Measurements from ENCODE around the gene KIAA1191.

KIAA1191 gene

GRCh38 chr5:176365351-176366231, 4.0 kb upstream of the KIAA1191 start, which contains the start of gene ARL10:
Gene ARL10, plus strand, starts transcription at chr5:176365487. Its CDS starts 77 bp downstream, at chr5:176365564.
- Mint-ChIP-seq H3K9me3 (no peaks in the 10 kb centered on the region), H3K36me3 (ENCODE audit: low read depth) (peaks cover 31% of the 10 kb centered on the region), H3K4me1 (peaks cover 12% of the 10 kb centered on the region), H3K27me3 (ENCODE audit: low read depth) (peaks cover 22% of the 10 kb centered on the region), H3K4me3 (peak within 1 kb of the TSS; percentile 76 to 89 (median 87)), H3K27ac (peak within 1 kb of the TSS in 1 of 3 experiments; percentile 51)
- no peak for TF ChIP-seq CTCF (IDR thresholded peaks at IDR 0.05; ENCODE audit: unreplicated experiment in 3 of 3)

- Mint-ChIP-seq H3K4me3 (peak overlapping the region; percentile 76 to 81 (median 79)), H3K27me3 (ENCODE audit: low read depth) (peaks cover 22% of the 10 kb centered on the region), H3K4me1 (peaks cover 13% of the 10 kb centered on the region), H3K36me3 (ENCODE audit: low read depth) (peaks cover 24% of the 10 kb centered on the region), H3K9me3 (no peaks in the 10 kb centered on the region), H3K27ac (peak overlapping the region in 1 of 3 experiments; percentile 51)
- TF ChIP-seq CTCF (IDR thresholded peaks at IDR 0.05; ENCODE audit: unreplicated experiment in 3 of 3): no peak
Observed at GRCh38 chr5:176364765-176365350, 3.3 kb upstream of the KIAA1191 start.

- Mint-ChIP-seq H3K27me3 (ENCODE audit: low read depth) (peaks cover 22% of the 10 kb centered on the region), H3K36me3 (ENCODE audit: low read depth) (peaks cover 17% of the 10 kb centered on the region), H3K9me3 (no peaks in the 10 kb centered on the region), H3K4me1 (peaks cover 15% of the 10 kb centered on the region), H3K4me3 (peak overlapping the region; percentile 98 to 99 (median 98)), H3K27ac (peak overlapping the region in 1 of 3 experiments; percentile 79)
- no peak for TF ChIP-seq CTCF (IDR thresholded peaks at IDR 0.05; ENCODE audit: unreplicated experiment in 3 of 3)
Observed at GRCh38 chr5:176362233-176362490, 598 bp upstream of the KIAA1191 start.

GRCh38 chr5:176360894-176361436, 599 bp downstream of the KIAA1191 start:
- Mint-ChIP-seq H3K4me1 (peaks cover 14% of the 10 kb centered on the region), H3K27me3 (ENCODE audit: low read depth) (peaks cover 22% of the 10 kb centered on the region), H3K27ac (peak overlapping the region; percentile 79 to 95 (median 85)), H3K4me3 (peak overlapping the region; percentile 98 to 99 (median 98)), H3K36me3 (ENCODE audit: low read depth) (peaks cover 18% of the 10 kb centered on the region), H3K9me3 (no peaks in the 10 kb centered on the region)
- TF ChIP-seq CTCF (IDR thresholded peaks at IDR 0.05; ENCODE audit: unreplicated experiment in 3 of 3): no peak

GRCh38 chr5:176359658-176360057, 1.9 kb downstream of the KIAA1191 start:
- Mint-ChIP-seq H3K9me3 (no peaks in the 10 kb centered on the region), H3K4me3 (peak overlapping the region; percentile 79 to 91 (median 85)), H3K27me3 (ENCODE audit: low read depth) (peaks cover 22% of the 10 kb centered on the region), H3K27ac (peak overlapping the region in 1 of 3 experiments; percentile 50), H3K36me3 (ENCODE audit: low read depth) (peaks cover 26% of the 10 kb centered on the region), H3K4me1 (peaks cover 14% of the 10 kb centered on the region)
- TF ChIP-seq CTCF (IDR thresholded peaks at IDR 0.05; ENCODE audit: unreplicated experiment in 3 of 3): no peak

Data from nephron (organoid).